ENCODE results near the gene C7orf25. TPM values are rescaled to one million over a fixed set of nuclear protein-coding genes. Genes with fewer than 3 reads are reported as not detected.

Gene C7orf25
- total RNA-seq, 1 donor from 2014 or later, result 5.8 TPM

GRCh38 chr7:42932811-42933591 lies 21.1 kb upstream of the C7orf25 start:
- Mint-ChIP-seq H3K27me3 (ENCODE audit: low read depth) (no peaks in the 10 kb centered on the region), H3K4me1 (peaks cover 39% of the 10 kb centered on the region), H3K4me3 (peak overlapping the region; percentile 100), H3K9me3 (no peaks in the 10 kb centered on the region), H3K36me3 (peaks cover 10% of the 10 kb centered on the region), H3K27ac (peak overlapping the region; percentile 99)
- no peak for TF ChIP-seq CTCF (IDR thresholded peaks at IDR 0.05; ENCODE audit: unreplicated experiment)
- no peak for DNase-seq (ENCODE audit: low spot score in 2 of 2, unreplicated experiment in 2 of 2)

GRCh38 chr7:42931834-42932651 lies 20.2 kb upstream of the C7orf25 start, which contains the start of the genes MRPL32 and PSMA2:
TSS of gene MRPL32 (plus strand) at chr7:42932376. CDS start at chr7:42932387, 11 bp downstream.
TSS of gene PSMA2 (minus strand) at chr7:42932174. CDS start at chr7:42932158, 16 bp downstream.
- Mint-ChIP-seq H3K27ac (peak within 1 kb of the TSS; percentile 99), H3K27me3 (ENCODE audit: low read depth) (no peaks in the 10 kb centered on the region), H3K4me1 (peaks cover 39% of the 10 kb centered on the region), H3K9me3 (no peaks in the 10 kb centered on the region), H3K4me3 (peak within 1 kb of the TSS; percentile 100), H3K36me3 (peaks cover 6% of the 10 kb centered on the region)
- peak; percentile 83 to 91 for DNase-seq (ENCODE audit: low spot score in 2 of 2, unreplicated experiment in 2 of 2)
- TF ChIP-seq CTCF (IDR thresholded peaks at IDR 0.05; ENCODE audit: unreplicated experiment), result no peak

GRCh38 chr7:42931447-42931833 lies 19.6 kb upstream of the C7orf25 start:
- no peak for TF ChIP-seq CTCF (IDR thresholded peaks at IDR 0.05; ENCODE audit: unreplicated experiment)
- no peak for DNase-seq (ENCODE audit: low spot score in 2 of 2, unreplicated experiment in 2 of 2)
- no peaks in the 10 kb centered on the region for H3K9me3 Mint-ChIP-seq
- no peaks in the 10 kb centered on the region for H3K27me3 Mint-ChIP-seq (ENCODE audit: low read depth)
- H3K4me1 Mint-ChIP-seq, result peaks cover 39% of the 10 kb centered on the region
- H3K36me3 Mint-ChIP-seq, result peaks cover 2% of the 10 kb centered on the region
- H3K27ac Mint-ChIP-seq, result peak overlapping the region; percentile 99
- H3K4me3 Mint-ChIP-seq, result peak overlapping the region; percentile 100

GRCh38 chr7:42930889-42931288 lies 19.0 kb upstream of the C7orf25 start:
- Mint-ChIP-seq H3K27me3 (ENCODE audit: low read depth) (no peaks in the 10 kb centered on the region), H3K27ac (peak overlapping the region; percentile 69), H3K9me3 (no peaks in the 10 kb centered on the region), H3K36me3 (peaks cover 2% of the 10 kb centered on the region), H3K4me3 (peak overlapping the region; percentile 100), H3K4me1 (peaks cover 39% of the 10 kb centered on the region)
- TF ChIP-seq CTCF (IDR thresholded peaks at IDR 0.05; ENCODE audit: unreplicated experiment), result no peak
- no peak for DNase-seq (ENCODE audit: low spot score in 2 of 2, unreplicated experiment in 2 of 2)

GRCh38 chr7:42929449-42929848 lies 17.6 kb upstream of the C7orf25 start:
- no peak for DNase-seq (ENCODE audit: low spot score in 2 of 2, unreplicated experiment in 2 of 2)
- TF ChIP-seq CTCF (IDR thresholded peaks at IDR 0.05; ENCODE audit: unreplicated experiment), result no peak
- H3K4me1 Mint-ChIP-seq, result peaks cover 37% of the 10 kb centered on the region
- no peak overlapping the region for H3K27ac Mint-ChIP-seq
- H3K4me3 Mint-ChIP-seq, result no peak overlapping the region
- no peaks in the 10 kb centered on the region for H3K27me3 Mint-ChIP-seq (ENCODE audit: low read depth)
- no peaks in the 10 kb centered on the region for H3K9me3 Mint-ChIP-seq
- H3K36me3 Mint-ChIP-seq, result peaks cover under 1% of the 10 kb centered on the region
